Activated T-cell treated with anti-CD3 and anti-CD28 coated beads, Interleukin-2, amount 50 U/mL, for 1 hour (primary cell): ENCODE results near the gene EFNA3.
"Not testable (repeated sequence)": the region's sequence is repeated elsewhere in the genome, so short reads cannot be mapped to it uniquely, and the experiment has no call there.

Experiments used
- DNase-seq: peaks from one replicate; pipeline ENCODE4 v3.0.0-alpha.2; 2020

Gene EFNA3

DNA sequence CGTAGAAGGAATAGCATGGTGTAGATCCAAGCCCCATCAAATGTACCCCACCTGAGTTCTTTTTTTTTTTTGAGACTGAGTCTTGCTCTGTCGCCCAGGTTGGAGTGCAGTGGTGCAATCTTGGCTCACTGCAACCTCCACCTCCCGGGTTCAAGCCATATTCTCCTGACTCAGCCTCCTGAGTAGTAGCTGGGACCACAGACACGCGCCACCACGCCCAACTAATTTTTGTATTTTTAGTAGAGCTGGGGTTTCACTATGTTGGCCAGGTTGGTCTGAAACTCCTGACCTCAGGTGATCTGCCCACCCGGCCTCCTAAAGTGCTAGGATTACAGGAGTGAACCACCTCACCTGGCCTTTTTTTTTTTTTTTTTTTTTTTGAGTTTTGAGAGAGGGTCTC is 39.5 kb downstream of the EFNA3 start:
- not testable (repeated sequence) for DNase-seq

DNA sequence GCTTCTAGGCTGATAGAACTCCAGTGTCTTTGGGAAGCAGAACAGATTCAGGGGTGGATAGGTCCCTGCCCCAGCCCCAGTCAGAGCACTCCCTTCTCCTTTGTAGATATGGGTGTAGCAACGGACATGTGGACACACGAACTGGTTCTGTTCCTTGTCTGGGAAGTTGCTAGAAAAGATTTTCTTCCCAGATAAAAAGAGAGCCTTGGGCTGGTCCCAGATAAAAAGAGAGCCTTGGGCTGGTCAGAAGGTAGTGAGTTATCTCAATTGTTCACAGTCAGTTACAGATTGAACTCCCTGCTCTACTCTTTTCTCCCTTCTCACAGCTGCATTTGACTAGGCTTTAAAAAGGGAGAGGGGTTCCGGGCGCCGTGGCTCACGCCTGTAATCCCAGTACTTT is 41.6 kb downstream of the EFNA3 start:
- DNase-seq: no peak

GRCh38 chr1:155121249-155121648 is 42.6 kb downstream of the EFNA3 start:
- DNase-seq: no peak

GRCh38 chr1:155122308-155122707 is 43.7 kb downstream of the EFNA3 start:
- no peak for DNase-seq

DNA sequence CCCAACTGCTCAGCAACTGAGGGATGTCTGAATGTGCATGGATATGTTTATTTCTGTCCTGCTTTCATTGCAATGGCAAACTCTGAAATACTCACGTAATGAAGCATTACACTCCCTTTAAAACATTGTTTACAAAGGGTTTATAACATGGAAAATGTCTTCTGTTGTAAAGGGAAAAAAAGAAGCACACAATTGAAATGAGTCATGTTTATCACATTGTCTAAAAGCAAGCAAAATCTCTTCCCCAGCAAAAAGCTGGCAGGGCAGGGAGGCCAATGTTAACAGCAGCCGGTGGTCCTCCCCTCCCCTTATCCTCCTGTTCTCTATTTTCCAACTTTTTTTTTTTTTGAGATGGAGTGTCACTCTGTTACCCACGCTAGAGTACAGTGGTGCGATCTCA is 45.2 kb downstream of the EFNA3 start:
- no peak for DNase-seq

- DNase-seq: no peak
Observed at GRCh38 chr1:155124503-155125463, 46.1 kb downstream of the EFNA3 start.

GRCh38 chr1:155125511-155125945 is 46.9 kb downstream of the EFNA3 start:
- DNase-seq: no peak

DNA sequence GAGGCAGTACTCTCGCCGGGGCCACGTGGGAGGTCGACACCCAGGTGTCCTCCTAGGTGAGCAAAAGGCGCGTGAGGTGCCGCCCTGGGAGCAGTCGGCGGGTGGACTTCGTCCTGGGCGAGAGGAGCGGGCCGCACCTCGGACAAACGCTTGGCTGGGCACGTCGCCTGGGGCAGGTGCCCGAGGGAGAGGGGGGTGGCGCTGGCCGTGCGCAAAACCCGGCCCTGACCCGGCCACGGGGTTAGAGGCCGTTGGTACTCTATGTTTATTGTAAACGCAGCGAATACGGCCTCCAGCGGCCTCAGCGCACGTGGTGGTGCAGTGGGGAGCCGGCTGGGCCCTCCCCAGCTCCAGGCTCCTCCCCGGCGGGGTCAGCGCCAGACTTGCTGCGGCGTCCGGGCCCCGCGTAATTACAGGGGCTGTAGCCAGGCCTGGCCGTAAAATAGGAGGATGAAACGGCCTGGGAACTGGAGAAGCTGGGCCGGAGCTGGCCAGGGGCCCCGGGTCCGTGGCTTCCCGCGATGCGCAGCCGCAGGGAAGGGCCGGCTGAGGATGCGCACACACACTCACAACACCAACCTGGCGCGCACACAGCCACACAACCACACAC is 47.4 kb downstream of the EFNA3 start:
- DNase-seq: no peak

- peak; percentile 36 for DNase-seq
Observed at GRCh38 chr1:155126556-155127104, 48.0 kb downstream of the EFNA3 start.

DNA sequence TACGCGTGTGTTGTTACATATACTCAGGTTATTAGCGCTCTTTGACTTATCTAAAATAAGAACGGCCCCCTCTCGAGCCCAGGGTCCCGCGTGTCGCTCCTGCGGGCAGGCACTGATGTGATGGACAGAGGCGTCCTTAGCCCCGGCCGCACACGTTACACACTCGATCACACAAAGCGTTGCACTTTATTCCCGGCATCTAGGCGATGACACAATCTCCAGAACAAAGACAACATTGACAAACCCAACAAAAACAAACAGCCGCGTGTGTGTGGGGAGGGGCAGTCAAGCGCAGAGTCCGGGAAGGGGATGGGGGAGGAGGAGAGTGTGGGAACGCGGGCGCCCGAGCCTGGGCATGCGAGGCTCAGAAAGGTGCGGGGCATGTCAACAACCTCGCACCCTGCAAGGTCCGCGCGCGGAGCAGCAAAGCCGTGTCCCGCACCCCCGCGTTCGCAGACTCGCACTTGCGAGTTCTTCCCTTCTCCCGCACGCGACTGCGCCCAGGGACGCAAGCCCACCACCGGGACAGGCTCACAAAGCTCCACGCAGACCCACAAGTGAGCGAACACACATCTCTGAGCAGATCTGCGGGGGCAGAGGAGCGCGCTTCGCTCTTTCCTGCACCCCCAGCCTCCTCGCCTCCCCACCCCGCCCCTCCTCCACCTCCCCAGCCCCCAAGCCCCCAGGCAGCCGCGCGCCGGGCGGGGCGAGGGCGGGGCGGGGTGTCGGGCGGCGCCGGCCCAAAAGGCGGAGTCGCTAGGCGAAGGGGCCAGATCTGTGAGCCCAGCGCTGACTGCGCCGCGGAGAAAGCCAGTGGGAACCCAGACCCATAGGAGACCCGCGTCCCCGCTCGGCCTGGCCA is 48.7 kb downstream of the EFNA3 start, which contains the start of gene EFNA1:
EFNA1 (plus strand) TSS at position 772 of the 862 bp plus-strand sequence. CDS start 102 bp downstream, outside the sequence.
- peak; percentile 63 for DNase-seq

- no peak for DNase-seq
Observed at GRCh38 chr1:155127967-155128754, 49.5 kb downstream of the EFNA3 start.

GRCh38 chr1:155128755-155129473 is 50.3 kb downstream of the EFNA3 start:
- DNase-seq: no peak

GRCh38 chr1:155130272-155131006 is 51.8 kb downstream of the EFNA3 start:
- no peak for DNase-seq

DNA sequence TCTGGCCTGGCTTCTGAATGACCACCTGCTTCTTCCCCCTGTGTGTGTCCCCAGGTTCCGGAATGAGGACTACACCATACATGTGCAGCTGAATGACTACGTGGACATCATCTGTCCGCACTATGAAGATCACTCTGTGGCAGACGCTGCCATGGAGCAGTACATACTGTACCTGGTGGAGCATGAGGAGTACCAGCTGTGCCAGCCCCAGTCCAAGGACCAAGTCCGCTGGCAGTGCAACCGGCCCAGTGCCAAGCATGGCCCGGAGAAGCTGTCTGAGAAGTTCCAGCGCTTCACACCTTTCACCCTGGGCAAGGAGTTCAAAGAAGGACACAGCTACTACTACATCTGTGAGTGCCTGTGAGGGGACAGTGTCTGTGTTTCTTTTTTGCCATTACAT is 52.6 kb downstream of the EFNA3 start:
- no peak for DNase-seq

DNA sequence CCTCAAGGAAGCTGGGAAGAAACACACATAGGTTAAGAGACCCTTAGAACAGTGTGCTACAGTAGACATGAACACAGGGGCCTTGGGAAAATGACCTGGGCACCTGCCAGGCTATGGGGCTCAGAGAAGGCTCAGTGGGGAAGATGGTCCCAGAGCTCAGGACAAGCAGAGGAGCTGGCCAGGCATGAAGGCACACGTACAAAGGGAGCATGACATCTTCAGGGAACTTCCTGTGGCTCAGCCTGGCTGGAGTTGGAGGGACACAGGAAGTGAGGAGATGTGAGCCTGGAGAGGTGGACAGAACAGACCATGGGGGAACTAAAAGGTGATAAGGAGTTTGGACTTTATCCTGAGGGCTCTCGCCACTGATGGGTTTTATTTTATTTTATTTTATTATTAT is 53.2 kb downstream of the EFNA3 start:
- no peak for DNase-seq

DNA sequence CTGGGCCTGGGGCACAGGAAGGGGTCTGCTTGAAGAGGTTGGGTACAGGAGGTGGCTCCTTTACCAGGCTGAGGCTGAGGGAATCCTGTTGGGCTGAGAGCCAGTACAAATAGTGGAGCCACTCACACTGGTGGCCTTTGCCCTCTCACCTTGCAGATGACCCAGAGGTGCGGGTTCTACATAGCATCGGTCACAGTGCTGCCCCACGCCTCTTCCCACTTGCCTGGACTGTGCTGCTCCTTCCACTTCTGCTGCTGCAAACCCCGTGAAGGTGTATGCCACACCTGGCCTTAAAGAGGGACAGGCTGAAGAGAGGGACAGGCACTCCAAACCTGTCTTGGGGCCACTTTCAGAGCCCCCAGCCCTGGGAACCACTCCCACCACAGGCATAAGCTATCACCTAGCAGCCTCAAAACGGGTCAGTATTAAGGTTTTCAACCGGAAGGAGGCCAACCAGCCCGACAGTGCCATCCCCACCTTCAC is 55.2 kb downstream of the EFNA3 start:
- DNase-seq: no peak

- DNase-seq: no peak
Observed at GRCh38 chr1:155134322-155134721, 55.7 kb downstream of the EFNA3 start.

DNA sequence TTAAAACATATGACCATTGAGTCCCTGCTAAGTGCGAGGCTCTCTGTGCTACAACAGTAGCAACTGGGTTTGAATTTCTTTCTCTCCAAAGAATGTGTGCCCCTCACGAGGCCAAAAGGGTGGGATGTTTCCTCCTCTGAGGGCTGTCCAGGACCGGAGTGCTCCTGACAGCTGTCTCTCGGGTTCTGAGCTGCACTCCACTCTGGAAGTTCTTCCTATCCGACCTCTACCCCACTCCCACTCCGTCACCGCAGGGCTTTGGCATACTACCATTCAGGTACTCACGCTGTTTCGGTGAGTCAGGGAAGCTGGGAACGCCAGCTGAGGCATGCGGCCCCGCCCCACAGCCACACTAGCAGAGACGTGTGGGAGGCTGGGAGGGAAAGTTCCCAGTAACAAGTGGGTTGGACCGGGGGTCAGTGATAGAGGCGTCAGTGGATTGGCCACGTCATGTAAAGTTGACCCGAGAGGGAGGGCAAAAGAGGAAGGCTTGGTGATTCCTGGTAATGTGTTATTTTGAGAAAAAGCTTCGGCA is 56.3 kb downstream of the EFNA3 start:
- peak; percentile 55 for DNase-seq

DNA sequence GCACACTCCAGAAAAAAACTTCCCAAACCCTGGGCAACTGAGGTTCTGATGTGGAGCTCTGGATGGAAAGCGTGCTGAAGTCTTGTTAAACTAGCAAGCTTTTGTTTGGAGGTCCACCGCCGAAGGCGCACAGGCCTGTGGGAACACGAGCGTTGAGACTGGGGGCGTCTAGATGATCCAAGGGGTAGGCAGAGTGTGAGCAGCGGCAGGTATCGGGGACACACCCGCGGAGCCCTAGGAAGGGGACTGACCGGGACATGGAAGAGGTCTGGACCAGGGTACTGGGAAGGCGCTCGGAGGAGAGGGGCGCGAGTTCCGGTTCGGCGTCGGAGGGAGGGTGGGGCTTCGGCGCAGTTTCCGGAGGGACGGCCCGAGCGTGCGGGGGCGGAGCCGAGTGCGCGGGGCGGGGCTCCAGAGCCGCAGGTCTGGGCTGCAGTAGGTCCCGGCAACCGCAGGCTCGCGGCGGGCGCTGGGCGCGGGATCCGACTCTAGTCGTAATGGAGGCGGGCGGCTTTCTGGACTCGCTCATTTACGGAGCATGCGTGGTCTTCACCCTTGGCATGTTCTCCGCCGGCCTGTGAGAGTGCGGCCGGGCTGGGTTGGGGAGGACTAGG is 56.9 kb downstream of the EFNA3 start, which contains the start of gene SLC50A1:
SLC50A1 (plus strand) TSS at position 438 of the 614 bp plus-strand sequence; CDS start at position 498, 60 bp downstream.
- DNase-seq: peak; percentile 92
